A204.1 (cell line): ENCODE data around the gene HBEGF.

Experiments
- FAIRE-seq: peaks from 2 replicates; lab custom pipeline; 2012; peaks lifted over from hg19 to GRCh38; lab: Jason Lieb, UNC

Gene HBEGF

GRCh38 chr5:140346348-140347221 lies at the start of gene HBEGF:
TSS of gene HBEGF (minus strand) at chr5:140346603. CDS start at chr5:140346328, 275 bp downstream.
- FAIRE-seq: no peak

- no peak for FAIRE-seq
Measured at GRCh38 chr5:140393738-140394137, 47.3 kb upstream of the HBEGF start.

- FAIRE-seq: no peak
Measured at GRCh38 chr5:140391732-140392131, 45.3 kb upstream of the HBEGF start.

- FAIRE-seq: no peak
Measured at GRCh38 chr5:140391312-140391711, 44.9 kb upstream of the HBEGF start.

GRCh38 chr5:140388052-140388451 lies 41.6 kb upstream of the HBEGF start:
- FAIRE-seq: no peak

GRCh38 chr5:140383300-140383699 lies 36.9 kb upstream of the HBEGF start:
- no peak for FAIRE-seq

- no peak for FAIRE-seq
Measured at GRCh38 chr5:140382866-140383265, 36.5 kb upstream of the HBEGF start.

GRCh38 chr5:140381972-140382371 lies 35.6 kb upstream of the HBEGF start:
- FAIRE-seq: no peak

- FAIRE-seq: no peak
Measured at GRCh38 chr5:140381351-140381750, 34.9 kb upstream of the HBEGF start.

- FAIRE-seq: no peak
Measured at GRCh38 chr5:140372971-140373487, 26.6 kb upstream of the HBEGF start.

- no peak for FAIRE-seq
Measured at GRCh38 chr5:140371356-140372151, 25.2 kb upstream of the HBEGF start.

- no peak for FAIRE-seq
Measured at GRCh38 chr5:140367256-140368013, 21.0 kb upstream of the HBEGF start.

GRCh38 chr5:140366589-140367255 lies 20.3 kb upstream of the HBEGF start:
- no peak for FAIRE-seq

GRCh38 chr5:140365941-140366340 lies 19.5 kb upstream of the HBEGF start:
- FAIRE-seq: no peak

- no peak for FAIRE-seq
Measured at GRCh38 chr5:140365282-140365681, 18.9 kb upstream of the HBEGF start.

- FAIRE-seq: no peak
Measured at GRCh38 chr5:140364472-140364765, 18.0 kb upstream of the HBEGF start.

GRCh38 chr5:140363631-140364471 lies 17.4 kb upstream of the HBEGF start:
- FAIRE-seq: no peak

- FAIRE-seq: no peak
Measured at GRCh38 chr5:140362875-140363630, 16.6 kb upstream of the HBEGF start.

- FAIRE-seq: no peak
Measured at GRCh38 chr5:140362311-140362710, 15.9 kb upstream of the HBEGF start.

GRCh38 chr5:140361901-140362300 lies 15.5 kb upstream of the HBEGF start:
- no peak for FAIRE-seq
